Measurements from ENCODE around the gene IDH2. TPM values are rescaled to one million over a fixed set of nuclear protein-coding genes. Genes with fewer than 3 reads are reported as not detected.
"Not testable (repeated sequence)": the region's sequence is repeated elsewhere in the genome, so short reads cannot be mapped to it uniquely, and the experiment has no call there.

IDH2 gene
- total RNA-seq, 1 donor from 2014 or later, result 321 TPM

GRCh38 chr15:90114451-90114901 is 12.2 kb upstream of the IDH2 start:
- no peak for DNase-seq

DNA sequence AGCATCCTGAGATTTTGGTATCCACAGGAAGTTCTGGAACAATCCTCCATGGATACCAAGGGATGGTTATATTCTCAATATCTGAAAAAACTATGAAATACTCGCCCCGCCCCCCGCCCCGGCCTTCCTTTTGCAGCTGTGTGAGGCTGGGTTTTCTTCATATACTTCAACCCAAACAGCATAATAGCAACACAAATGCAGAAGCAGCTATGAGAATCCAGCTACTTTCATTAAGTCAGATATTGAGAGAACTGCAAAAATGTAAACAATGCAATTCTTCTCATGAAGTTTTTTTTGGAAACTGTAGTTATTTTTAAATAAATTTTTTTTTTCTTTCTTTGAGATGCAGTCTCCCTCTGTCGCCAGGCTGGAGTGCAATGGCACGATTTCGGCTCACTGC is 10.9 kb upstream of the IDH2 start:
- no peak for DNase-seq

GRCh38 chr15:90109163-90109751 is 7.0 kb upstream of the IDH2 start:
- DNase-seq, result not testable (repeated sequence)

DNA sequence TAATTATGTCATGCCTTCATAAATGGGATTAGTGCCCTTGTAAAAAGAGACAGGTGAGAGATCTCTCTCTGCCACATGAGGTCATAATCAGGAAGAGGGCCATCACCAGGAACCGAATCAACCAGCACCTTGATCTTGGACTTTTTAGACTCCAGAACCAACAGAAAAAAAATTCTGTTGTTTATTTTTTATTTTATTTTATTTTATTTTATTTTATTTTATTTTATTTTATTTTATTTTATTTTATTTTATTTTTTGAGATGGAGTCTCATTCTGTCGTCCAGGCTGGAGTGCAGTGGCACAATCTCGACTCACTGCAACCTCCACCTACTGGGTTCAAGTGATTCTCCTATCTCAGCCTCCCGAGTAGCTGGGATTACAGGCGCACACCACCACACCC is 5.8 kb upstream of the IDH2 start:
- not testable (repeated sequence) for DNase-seq

DNA sequence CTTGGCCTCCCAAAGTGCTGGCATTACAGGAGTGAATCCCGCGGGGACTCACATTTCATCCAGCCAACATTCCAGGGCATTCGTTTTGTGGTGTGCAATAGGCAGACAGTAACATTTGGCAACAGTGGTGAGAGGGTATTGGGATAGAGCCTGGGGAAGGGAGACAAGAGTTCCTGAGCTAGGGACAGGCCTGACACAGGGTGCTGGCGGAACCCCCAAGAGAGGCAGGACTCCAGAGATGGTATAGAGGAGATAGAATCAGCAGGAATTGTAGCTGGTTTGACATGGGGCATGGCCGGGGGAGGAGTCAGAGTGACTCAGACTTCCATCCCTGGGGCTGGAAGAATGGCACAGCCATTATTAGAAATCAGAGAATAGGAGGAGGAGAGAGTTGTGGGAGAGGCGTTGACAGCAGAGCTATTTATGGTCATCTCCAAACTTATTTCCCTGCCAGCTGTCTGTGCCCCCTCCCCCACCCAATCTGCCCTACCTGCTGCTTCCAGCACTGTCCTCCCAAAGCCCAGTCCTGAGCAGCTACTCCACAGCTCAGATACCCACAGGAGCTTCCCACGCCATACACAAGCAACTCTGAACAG is 4.4 kb upstream of the IDH2 start:
- peak; percentile 59 for DNase-seq

DNA sequence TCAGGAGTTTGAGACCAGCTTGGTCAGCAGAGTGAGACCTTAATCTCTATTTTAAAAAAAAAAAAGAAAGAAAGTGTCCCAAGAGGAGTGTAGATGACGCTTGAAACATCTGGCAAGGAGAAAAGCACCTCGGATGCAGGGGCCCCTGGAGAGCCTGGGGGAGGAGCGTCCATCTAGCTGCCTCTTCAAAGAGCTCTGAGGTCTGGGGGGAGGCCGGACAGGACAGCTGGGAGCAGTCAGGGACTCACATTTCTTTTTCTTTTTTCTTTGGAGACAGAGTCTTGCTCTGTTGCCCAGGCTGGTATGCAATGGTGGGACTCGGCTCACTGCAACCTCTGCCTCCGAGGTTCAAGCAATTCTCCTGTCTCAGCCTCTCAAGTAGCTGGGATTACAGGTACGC is 3.3 kb upstream of the IDH2 start:
- DNase-seq, result no peak

GRCh38 chr15:90104551-90104950 is 2.3 kb upstream of the IDH2 start:
- no peak for DNase-seq

GRCh38 chr15:90103701-90104329 is 1.5 kb upstream of the IDH2 start:
- DNase-seq, result no peak

GRCh38 chr15:90101130-90101968 is 919 bp downstream of the IDH2 start:
- DNase-seq, result peak; percentile 87

DNA sequence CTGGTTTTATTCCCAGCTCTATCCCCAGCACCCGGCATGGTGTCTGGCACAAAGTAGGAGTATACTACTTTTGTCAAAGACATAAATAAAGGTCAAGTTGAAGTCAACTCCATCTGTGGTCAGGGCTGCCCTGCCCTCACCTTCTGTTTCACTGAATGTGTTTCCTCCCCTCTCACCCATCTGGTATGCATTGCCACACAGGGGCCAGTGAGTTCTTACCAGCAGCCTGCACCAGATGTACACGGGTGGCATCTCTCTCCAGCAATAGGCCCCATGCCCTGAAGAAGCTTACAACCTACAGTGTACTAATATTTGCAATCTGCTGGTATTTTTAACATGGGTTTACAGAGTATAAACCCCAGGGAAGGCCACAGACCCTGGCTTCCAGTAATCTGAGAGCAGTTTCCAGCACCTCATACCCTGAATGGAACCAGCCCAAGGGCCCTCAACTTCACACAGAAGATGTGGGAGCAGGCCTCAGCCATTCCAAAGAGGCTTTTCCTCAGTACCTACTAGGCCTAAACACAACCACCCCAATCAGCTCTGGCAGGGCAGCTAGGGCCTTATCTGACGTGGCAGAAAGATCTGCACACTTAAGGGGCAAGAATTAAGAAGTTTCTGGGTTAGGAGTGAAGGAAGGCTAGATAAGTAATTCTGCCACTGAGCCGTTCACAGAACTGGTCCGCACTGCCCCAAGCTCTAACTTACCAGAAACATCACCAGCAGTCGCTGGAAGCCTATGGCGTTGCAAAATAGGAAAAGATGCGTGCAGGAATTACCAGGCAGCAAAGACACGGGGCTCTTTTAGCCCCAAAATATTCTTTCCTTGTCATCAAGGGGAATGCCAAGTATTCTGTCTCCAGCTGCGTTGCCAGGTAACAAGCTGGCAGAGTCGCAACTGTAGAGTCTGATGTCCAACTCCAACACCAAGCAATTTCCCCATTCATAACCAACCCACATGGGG is 2.1 kb downstream of the IDH2 start:
- DNase-seq, result peak; percentile 86

DNA sequence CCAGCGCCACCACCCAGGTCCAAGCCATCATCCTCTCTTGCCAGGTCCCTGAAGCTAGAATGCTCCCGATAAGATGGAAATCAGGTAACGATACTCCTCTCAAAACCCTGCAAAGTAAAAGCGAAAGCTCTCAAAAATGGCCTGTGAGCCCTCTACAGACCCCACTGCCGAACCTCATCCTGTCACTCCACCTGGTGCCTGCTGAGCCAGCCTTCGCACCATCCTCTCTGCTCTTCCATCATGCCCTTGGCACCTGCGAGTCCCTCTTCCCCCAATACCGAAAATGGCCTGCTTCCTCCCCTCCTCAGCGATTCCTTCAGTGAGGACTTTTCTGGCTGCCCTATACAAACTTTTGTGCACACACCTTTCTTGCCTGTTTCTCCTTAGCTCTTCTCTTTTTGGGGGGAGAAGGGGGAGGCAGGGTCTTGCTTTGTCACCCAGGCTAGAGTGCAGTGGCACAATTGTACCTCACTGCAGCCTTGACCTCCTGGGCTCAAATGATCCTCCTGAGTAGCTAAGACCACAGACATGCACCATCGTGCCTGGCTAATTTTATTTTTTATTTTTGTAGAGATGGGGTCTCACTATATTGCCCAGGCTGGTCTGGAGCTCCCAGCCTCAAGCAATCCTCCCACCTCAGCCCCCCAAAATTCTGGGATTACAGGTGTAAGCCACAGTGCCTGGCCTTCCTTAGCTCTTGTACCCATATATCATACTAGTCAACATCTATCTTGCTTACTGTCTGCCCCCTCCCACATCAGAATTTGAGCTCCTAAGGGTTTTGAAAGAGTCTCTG is 3.0 kb downstream of the IDH2 start:
- DNase-seq, result no peak

DNA sequence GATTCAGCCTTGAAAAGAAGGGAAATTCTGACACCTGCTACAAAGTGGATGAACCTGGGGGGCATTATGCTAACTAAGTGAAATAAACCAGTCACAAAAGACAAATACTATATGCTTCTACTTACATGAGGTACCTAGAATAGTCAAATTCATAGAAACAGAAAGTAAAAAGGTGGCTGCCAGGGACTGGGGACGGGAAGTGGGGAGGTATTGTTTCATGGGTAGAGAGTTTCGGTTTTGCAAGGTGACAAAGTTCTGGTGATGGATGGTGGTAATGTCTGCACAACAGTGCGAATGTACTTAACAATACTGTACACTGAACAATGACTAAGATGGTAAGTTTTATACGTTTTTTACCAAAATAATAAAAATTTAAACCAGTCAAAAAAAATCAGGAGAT is 4.8 kb downstream of the IDH2 start:
- DNase-seq, result no peak

DNA sequence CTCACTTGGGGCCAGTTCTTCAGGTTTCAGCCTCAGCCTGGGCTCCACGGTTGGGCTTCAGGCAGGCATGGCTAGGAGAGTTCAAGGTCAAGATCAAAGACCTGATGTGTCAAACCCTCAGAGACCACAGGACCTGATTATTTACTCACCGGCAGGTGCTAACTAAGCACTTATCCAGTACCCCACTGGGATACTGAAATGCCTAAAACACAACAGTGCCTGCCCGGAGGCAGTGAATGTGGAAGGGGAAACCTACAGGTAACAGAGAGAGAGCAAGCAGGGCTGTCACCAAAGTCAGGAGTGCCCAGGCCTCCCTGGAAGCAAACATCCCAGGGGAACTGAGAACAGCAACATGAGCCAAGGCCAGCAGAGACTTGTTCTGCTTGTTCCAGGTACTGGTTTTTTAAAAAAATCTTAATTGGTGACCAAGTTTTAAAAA is 6.7 kb downstream of the IDH2 start:
- no peak for DNase-seq

DNA sequence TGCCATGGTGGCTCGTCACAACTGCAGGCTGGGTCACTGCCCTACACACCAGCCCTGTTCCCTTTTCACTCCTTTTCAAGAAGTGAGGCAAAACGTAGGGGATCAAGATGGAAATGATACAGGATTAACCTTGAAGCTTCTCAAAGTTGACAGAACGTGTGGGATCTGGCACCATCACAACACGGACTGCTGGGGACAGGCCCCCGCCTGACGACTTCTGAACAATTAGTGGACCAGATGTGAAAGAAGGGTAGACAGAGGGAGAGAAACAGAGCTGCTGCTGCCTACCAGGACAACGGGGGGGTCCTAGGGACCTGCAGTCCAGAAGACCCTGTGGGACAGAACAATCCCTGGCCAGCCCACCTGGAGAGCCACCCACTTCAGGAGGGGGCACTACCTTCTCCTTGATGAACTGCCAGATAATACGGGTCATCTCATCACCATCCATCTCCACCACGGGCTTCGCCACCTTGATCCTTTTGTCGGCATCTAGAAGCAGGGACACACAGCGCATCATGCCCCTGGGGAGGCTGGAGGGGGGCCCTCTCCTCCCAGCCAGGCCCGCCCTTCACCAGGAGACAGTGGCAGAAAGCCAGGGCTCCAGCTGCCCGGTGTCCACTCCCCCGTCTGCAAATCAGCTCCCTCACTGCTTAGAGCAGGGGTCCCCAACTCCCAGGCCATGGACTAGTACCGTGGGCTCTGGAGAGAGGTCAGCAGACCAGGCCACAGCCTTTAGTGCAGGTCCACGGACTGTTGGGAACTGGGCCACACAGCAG is 10.9 kb downstream of the IDH2 start:
- DNase-seq, result no peak

- DNase-seq, result no peak
These were observed 11.9 kb downstream of the IDH2 start for GRCh38 chr15:90090226-90090848.

DNA sequence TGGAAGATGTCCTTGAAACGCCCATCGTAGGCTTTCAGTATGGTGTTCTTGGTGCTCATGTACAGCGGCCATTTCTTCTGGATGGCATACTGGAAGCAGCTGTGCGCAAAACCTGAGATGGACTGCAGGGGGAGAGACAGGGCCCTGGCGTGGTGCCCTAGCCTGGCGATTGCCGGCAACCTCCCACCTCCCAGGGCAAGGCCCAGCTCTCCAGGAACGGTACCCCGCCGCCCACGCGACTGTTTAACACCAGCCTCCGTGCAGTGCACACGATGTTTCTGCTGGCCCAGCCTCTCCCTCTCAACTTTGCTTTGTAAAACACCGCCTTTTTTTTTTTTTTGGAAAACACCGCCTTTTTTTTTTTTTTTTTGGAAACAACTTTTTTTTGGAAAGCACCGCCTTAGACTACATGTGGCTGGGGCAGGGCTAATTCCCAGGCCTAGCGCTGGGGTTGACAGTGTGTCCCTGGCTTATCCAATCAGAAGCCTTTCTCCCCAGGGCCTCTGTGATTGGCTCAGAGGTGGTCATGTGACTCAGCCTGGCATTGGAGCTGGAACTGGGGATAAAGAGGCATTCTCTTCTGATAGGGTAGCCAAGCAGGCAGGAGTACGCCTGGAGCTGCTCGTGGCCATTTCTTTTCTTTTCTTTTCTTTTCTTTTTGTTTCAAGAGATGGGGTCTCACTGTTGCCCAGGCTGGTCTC is 14.7 kb downstream of the IDH2 start:
- no peak for DNase-seq

DNA sequence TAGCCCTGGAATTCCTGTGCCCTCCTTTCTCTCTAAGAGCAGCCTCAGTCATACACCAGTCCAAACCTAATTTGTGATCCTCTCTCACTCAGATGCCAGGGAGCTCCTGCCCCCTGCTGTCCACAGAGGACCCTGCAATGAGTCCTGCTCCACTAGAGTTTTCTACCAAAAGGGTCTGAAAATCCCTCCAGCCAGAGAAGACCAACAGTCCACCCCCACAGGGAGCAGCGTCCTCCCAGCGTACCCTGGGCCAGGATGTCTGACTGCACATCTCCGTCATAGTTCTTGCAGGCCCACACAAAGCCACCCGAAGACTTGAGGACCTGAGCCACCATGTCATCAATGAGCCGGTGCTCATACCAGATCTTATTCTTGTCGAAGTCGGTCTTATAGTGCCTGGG is 15.4 kb downstream of the IDH2 start:
- DNase-seq, result no peak

GRCh38 chr15:90085565-90085964 is 16.7 kb downstream of the IDH2 start:
- DNase-seq, result no peak

DNA sequence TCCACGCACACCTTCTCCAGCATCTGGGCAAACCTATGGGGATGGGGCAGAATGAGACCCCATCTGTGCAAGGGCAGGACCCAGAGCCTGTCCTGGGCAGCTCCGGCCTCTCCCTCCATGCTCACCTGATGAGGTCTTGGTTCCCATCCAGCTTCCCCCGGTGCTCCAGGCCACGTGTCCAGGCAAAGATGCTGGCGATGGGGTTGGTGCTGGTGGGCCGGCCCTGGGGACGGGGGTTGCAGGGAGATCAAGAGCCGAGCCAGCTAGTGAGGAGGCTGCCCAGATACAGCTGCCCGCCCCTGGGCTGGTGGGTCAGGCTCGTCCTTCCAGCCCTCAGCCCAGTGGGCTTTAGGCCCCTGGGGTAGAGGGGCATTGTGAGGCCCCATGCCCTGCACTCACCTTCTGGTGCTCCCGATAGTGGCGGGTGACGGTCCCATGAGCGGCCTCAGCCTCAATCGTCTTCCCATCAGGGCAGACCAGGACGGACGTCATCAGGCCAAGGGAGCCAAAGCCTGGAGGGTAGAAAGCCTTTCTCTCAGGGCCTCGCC is 17.3 kb downstream of the IDH2 start:
- DNase-seq, result no peak

All from tongue (tissue), 2 donors.